Measurements from ENCODE around the gene RBM5.

DNA sequence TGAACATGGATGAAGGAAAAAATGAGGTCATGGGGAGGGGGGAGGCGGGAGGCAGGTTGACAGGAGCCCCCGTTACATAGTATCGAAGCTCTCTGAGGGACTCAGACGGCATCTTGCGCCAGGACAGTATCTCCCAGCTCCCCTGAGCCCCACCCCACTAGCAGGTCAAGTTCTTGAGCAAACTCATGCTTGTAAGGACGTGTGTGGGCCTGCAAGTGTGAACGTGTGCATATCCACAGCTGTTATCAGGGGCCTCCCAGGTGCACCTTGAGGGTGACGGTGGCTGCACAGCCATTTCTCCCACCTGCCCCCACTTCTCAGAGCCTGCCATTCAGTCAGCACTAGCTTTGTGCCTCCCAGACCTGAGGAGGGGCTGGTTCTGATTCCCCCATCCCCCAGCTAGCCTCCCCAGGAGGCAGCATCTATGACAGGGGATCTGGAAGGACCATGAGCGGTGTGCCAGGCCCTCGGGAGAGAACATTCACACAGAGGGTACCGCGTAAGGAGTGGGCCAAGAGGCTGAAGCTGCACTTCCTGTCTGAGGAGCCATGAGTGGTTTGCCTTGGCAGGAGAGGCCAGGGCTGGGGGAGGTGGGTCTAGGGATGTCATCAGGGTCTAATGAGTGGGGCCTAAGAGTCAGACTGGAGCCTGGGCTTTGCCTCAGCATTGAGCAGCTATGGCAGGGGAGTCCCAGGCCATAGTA, 69.3 kb downstream of the RBM5 start:
- TF ChIP-seq, protein P1, sequence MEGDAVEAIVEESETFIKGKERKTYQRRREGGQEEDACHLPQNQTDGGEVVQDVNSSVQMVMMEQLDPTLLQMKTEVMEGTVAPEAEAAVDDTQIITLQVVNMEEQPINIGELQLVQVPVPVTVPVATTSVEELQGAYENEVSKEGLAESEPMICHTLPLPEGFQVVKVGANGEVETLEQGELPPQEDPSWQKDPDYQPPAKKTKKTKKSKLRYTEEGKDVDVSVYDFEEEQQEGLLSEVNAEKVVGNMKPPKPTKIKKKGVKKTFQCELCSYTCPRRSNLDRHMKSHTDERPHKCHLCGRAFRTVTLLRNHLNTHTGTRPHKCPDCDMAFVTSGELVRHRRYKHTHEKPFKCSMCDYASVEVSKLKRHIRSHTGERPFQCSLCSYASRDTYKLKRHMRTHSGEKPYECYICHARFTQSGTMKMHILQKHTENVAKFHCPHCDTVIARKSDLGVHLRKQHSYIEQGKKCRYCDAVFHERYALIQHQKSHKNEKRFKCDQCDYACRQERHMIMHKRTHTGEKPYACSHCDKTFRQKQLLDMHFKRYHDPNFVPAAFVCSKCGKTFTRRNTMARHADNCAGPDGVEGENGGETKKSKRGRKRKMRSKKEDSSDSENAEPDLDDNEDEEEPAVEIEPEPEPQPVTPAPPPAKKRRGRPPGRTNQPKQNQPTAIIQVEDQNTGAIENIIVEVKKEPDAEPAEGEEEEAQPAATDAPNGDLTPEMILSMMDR (conservative IDR thresholded peaks at IDR 0.05): no peak
- no peak for TF ChIP-seq ZFX (IDR thresholded peaks at IDR 0.05)

Measured in C4-2B (cell line).